NOMO-1 treated with DMSO at 0.1 percent for 48 hours (cell line): ENCODE measurements around the gene AGPAT4.

Experiments
- DNase-seq: peaks from one replicate; lab custom pipeline; 2025; ENCODE audit not compliant: unreplicated experiment; lab: John Stamatoyannopoulos, UW

Gene AGPAT4

DNA sequence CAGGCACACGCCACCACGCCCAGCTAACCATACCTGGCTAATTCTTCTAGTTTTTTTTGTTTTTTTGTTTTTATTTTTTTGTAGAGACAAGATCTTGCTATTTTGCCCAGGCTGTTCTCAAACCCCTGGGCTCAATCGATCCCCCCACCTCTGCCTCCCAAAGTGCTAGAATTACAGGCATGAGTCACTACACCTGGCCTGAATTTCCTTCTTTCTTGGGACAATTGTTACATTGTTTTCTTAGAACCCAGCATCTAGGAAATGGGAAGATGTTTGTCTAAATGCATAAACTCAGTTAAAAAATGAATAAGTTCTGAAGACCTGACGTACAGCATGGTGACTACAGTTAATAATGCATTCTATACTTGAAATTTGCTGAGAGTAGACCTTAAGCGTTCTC is 10.8 kb upstream of the AGPAT4 start:
- DNase-seq: no peak

DNA sequence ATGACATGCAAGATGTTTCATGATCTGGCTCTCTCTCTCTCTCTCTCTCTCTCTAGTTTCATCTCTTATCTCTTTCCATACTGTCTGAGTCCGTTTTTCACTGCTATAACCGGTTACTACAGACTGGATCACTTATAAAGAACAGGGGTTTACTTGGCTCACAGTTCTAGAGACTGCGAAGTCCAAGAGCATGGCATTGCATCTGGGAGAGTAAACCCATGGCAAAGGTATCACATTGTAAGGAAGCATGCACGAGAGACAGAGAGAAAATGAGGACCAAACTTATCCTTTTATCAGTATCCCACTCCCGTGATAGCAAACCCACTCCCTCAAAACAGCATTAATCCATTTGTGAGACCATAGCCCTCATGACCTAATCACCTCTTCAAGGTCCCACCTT is 7.2 kb upstream of the AGPAT4 start:
- no peak for DNase-seq

DNA sequence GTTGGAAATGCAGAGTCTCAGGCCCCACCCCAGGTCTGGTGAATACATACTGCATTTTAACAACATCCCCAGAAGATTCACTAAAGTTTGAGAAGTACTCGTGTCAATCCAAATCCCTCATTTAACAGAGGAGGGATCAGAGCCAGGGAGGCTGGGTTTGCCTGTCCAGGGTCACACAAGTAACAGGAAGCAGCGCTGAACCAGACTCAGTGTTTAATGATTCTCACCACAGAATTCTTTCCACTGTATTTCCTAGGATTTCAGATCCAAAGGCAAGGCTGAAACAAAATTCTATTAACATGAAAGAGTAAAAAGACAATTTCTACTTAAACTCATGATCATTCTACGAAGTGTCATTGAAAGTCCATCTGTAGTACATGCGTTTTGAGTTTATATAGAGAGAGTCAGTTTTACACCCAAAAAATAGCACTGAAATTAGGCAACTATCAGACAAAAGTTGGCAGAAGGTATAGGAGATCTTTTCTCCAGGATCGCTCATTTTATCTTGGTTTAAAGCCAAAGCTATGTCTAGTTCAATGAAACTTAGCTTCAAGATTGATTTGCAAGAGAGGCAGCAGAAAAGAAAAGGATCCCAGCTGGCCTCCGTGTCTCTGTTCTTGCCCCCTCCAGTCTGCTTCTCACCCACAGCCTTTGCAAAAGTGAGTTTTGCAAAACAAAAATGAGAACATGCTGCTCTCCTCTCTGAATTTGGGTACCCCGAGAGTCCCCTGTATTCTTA is 6.0 kb upstream of the AGPAT4 start:
- no peak for DNase-seq

DNA sequence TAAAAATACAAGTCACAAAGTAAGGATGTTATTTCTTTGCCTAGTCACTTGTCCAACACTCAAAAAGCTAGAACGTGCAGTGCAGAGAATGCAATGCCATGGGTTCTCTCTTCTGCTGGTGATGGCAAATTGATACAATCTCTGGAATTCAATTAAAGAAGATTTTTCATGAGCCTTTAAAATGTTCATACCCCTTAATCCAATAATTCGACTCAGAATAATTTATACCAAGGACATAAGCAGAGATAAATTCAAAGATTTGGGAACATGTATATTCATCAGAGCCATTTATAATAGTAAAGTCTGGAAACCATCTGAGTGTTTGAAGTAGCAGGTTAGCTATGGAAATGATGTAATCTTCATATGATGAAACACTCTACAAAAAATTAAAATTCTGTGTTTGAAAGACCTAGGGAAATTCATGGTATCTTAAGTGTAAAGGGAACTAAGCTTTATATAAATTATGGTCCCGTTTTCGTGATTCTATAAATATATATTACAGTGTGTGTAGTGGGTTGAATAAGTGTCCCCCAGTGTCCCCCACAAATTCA is 2.8 kb upstream of the AGPAT4 start:
- no peak for DNase-seq

DNA sequence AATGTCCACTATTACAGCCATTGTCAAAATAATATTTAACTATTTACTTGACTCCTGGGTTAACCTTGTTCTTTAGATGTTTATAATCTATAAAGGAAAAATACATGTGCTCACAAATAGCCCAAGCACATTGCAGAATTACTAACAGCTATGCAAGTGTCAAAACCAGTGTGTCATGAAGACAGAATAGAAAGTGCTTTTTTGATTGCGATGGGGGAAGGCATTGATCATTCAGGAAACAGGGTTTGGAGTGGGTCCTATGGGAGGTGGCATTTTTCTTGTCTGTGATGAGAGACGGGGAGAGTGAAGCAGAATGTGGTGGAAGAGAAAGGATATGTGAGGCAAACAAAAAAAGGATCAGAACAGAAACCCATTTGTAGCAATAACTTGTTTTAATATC is 1.0 kb upstream of the AGPAT4 start:
- no peak for DNase-seq

DNA sequence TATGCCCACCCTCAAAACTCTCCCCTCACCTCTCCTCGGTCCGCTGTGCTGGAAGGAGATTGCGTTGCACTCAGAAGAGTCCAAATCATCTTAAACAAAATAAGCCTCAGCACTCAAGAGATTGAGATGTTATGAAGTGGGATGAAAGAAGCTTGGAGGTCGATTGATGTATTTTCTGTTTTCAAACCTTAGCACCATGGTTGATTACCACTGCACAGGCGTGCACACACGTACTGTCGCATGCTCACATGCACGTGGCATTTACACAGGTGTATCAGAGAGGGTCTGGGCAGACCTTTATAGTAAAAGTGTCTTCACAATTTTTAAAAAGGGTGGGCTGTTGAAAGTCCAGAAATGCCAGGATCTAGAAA is 612 bp upstream of the AGPAT4 start:
- no peak for DNase-seq

DNA sequence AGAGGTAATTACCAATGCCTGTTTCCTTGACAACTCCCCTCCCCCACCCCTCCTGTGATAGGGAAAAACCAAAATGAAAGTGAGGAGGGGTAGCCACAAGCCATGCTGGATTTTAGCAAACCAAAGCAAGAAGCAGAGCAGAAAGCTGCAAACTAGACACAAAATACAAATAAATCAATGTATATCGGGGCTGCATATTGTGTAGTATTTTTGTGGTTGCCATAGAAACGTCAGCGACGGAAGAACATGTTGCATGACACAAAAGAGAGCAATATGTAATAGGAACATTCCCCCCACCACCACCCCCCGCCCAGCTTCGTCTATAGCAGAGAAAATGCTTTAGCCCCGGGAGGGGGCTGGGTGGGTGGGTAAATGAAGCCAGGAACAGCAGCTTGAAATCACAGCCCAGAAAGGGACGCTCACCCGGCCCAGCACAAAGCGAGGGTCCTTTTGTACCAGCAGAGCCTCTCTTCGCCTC is 548 bp downstream of the AGPAT4 start:
- DNase-seq: peak; percentile 9

DNA sequence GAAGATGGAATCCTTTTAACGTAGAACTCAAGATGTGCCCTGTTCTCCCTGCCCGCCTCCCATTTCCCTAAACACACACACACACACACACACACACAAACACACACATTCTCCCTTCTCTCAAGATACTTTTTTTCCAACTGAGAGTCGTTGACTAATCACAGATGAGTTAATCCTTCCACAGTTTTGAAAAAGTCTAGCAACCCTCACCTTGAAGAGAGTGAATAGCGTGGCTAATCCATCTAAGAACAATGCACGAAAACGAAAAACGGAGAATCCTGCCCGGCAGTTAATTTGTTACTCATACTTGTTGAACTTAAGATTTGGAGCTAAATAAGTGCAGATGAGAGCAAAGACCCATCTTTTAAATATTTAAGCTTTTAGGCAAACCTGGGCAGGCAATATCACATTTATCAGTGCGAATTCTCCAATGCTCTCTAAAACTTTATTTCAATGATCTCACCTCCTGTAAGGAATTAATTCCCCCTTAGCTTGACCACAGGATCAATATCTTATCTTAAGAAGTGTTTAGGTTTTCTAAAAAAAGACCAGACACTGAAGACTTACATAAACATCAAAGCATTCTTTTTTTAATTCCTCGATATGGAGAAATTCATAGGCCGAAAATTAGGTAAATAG is 1.1 kb downstream of the AGPAT4 start:
- DNase-seq: no peak

DNA sequence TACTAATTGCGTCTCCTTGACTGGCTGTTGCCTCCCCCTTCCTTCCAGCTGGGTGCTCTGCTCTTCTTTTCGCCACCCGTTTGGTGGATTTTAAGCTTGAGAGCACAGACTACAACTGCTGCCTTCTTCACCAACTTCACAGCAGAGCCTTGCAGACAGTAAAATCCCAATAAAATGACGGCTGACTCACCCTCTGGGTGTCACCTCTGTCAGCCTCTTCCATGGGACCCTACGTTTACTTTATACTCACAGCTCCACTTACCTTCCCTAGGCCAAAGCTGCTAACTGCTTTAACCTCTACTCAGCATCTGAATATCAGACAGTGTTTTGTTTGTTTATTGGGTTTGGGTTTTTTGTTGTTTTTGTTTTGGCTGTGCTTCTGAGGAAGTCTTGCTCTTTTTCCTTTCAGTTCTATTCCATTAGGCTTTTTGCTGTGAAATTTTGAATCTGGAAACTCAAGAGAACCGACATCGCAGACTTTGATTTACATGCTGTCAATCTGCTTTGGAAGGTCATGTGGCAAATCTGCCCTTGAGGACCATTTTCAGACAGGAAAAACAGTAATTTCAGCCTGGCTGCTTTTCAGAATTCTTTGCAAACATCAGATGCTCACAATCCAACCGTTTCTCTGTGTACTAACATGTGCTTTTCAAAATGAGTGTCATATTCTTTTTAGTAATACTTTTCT is 2.4 kb downstream of the AGPAT4 start:
- DNase-seq: no peak

DNA sequence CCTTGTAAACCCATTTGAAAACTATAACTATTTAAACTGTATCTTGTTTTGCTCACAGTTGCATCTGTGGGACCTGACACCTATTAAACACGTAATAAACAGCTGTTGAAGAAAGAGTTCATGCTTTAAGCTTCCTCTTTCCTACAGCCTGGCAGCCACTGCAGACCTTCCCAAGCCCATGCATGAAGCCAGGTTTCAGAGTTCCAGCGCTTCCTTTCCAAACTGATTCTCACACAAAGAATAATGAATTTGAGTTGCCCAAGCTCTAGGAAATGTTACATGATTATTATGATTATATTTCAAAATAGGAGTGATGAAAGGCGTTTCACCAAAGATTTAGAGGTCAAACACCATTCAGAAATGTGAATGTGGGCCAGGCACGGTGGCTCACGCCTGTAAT is 3.7 kb downstream of the AGPAT4 start:
- no peak for DNase-seq

DNA sequence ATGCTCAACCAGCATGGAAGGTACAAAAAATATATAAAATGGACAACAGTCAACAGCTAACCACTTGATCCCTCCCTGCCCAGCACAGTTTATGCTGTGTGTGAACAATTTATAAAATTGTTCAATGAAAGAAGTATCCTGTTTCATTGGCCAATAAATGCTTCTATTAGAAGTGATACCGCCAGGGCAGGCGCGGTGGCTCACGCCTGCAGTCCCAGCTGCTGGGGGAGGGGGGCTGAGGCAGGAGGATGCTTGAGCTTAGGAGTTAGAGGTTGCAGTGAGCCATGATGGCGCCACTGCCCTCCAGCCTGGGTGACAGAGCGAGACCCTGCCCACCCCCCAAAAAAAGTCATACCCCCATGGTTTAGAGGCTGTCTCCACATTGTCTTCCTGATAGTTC is 4.6 kb downstream of the AGPAT4 start:
- DNase-seq: no peak

DNA sequence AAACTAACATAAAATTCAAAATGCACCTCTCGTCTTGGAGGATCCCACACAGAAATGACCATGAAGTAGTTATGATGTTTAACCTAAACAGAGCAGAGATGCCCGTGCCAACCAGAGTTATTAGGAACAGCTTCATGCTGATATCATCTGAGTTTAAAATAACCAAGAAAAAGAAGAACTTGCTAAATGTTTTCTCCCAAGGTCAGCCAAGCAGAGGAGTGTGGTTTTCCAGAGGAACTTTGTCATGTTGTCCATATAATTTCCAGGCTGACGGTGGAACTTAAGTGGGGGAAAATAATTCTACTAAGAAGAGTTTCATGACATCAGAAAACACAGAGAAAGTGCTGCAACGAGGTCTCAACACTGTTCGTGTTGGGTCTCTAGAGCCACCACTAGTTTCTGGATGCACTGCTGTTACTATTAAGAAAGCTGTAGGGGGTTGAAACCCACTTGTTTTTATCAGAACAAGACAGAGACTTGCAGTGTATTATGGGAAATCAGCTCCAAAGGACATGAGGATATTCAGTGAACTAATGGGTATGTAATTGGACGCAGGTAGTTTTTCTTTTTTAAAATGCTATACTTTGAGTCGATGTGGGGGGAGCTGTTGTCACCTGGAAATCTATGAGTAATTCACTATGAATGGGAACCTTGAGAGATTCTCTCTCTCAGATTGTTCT is 5.2 kb downstream of the AGPAT4 start:
- no peak for DNase-seq

DNA sequence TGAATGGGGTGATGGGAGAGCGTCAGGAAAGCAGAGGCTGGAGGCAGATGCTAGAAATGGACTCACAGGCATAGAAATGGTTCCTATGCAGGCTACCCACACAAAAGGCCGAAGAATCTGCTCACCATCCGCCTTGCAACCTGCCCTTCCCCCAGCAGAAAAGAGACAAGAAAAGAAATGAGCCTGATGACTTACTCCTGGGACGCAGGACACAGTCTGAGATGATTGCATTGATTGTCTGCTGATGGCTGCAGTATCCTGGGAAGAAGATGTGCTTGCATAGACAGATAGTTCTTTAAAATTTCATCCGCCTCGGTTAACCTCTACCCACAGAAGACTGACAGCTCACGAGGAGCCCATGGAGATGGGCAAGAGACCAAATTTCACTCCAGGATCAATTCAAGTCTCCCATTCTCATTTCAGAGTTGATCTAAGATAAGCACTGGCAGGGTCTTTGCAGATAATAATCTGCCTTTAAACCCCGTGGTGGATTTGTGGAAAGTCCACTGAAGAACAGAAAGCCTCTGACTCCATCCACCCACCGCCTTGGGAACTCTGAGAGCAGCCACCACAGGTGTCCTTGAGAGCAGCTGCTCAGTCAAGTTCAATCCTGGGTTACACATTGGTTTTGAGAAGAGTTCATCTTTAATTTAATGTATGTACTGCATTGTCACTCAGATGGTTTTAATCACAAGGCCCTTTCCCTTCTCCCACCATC is 7.2 kb downstream of the AGPAT4 start:
- no peak for DNase-seq

DNA sequence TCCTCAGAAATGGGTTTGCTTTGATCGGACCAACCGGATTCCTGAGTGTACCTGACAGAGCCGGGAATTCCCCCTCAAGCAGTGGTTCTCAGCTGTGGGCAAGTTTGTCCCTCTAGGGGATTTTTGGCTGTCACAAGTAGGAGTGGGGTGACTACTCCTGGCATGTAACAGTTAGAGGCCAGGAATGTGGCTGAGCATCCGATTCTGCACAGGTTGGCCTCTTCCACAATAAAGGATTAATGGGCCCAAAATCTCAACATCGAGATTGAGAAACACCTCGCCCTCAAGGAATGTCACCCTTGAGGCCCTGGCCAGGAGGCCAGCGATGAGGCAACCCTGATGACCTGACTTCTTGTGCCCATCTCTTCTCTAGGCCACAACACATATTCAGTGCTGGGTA is 7.9 kb downstream of the AGPAT4 start:
- no peak for DNase-seq

DNA sequence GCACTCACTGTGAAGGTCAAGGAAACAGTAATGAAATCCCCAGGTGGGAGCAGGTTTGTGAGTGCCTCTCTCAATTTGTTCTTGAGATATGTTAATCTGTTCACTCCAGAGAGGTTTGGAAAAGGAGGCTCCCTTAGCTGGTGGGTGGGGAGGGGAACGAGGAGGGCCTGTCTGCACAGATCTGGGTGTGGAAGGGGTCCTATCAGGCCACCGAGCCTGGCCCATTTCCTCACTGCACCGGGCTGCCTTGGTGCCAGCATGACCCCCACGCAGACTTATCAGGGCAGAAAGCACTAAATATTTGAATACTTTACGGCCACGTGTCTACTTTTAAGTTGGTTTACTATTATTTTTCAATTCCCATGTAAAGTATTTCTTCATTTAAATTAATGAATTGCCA is 8.3 kb downstream of the AGPAT4 start:
- no peak for DNase-seq

DNA sequence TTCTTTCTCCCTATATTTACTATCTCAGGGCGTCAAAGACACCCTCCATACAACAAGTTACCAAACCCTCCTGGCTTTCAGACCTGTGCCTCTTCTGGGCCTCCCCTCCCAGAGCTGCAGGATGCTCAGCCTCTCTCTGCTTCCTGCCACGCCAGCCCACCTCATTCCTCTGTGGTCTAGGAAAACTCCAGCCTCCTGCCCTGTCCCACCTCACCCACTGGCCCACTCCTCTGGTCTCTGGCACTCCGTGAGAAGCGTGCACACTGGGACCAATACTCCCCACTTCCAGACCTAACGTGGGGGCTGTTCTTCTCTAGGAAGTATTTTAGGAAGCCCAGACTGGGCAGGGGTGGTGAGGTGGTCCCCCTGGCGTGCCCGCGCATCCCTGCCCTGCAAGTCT is 9.7 kb downstream of the AGPAT4 start:
- DNase-seq: no peak

DNA sequence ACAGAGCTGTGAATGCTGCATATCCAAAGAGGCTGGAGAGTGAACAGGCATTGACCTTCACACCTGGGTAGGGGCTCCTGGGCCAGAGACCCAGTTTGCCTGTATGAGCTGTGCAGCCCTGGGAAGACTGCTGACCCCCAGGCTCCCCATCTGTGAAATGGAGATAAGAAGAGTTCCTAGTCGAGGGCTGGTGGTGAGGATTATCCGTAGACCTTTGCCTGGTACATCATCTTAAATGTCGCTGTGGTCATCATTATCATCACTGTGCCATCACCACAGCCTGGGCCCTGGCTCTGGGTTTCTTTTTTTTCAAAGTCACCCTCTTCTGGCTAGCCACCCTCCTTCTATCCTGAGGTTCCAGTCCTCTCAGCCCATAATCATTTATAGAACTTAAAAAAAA is 12.0 kb downstream of the AGPAT4 start:
- no peak for DNase-seq

DNA sequence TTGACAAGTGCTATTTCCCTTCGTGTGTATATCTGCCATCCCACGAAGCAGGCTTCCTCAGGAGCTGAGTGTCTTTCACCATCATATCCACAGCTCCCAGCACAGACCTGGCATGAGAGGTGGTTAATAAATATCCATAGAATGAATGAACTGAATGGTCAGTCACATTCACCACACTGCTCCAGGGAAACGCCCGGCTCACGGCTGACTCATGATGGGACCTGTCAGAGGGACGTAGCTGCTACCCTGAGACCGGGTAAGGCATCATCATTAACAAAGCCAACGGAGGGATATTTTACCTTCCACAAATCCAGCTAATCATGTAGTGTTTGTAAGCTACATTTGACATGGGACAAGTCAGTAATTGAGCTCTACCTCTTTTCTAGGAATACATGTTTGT is 12.5 kb downstream of the AGPAT4 start:
- no peak for DNase-seq

DNA sequence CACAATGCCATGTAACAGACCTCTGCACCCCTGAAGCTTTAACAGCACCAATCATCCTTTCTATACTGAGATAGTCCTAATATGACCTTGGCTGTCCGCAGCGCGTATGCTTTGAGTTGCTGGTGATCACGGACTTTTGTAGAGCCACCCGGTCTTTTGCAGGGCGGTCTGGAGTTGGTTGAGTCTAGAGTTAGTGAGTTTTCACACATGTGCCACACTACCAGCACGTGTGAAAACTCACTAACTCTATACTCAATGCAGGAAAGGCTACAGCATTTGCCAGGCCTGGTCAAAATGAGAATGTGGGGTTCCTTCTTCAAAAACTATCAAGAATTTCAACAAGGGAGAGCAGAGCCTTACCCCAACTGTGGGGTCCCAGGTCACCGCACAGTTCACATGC is 14.6 kb downstream of the AGPAT4 start:
- no peak for DNase-seq

DNA sequence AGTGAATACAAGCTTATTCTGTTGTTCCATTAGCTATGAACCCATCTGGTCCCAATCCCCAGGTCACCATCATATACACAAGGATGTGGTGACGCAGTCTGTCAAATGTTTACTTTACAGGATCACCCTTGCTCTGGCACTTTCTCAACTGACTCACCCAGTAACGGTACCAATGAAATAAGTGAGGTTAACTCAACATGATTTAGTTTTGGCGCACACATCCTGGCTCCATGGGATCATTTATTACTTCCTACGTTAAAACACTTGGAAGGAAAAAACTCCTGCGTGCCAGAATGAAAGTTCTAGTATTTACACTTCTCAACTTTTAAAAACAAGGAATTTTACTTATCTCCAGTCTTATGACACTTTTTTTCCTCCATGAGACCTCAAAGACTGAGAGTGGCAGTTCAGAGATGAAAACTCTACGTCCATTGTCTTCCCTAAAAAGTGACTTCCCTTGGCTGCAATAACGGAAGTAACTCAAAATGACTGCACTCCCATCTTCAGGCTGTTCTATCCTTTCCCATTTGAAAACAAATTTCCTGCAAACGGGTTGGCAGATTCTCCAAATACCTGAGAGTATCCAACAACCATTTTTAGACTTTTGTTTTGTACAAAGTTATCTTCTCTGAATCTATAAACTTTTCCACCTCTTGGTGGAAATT is 15.9 kb downstream of the AGPAT4 start:
- DNase-seq: no peak
